HEK293 (cell line): Measurements from ENCODE around the gene HOOK1.
A peak's percentile ranks its signal among the peaks of the same experiment; 100 is the strongest.

Experiments
- GLIS2 ChIP-seq: fragments of 450-650 bp; formaldehyde crosslinking; IDR thresholded peaks from 2 replicates; pipeline ENCODE4 v1.5.1; 2016; ENCODE audit warnings: missing biosample characterization, missing genetic modification characterization
- HOXA7 ChIP-seq: sonication (generic); formaldehyde crosslinking; IDR thresholded peaks from 2 replicates; pipeline ENCODE4 v1.8.1; 2022; ENCODE audit warnings: missing genetic modification reagents, borderline replicate concordance
- PRDM1 ChIP-seq: fragments of 450-650 bp; formaldehyde crosslinking; IDR thresholded peaks from 2 replicates; pipeline ENCODE4; 2016; ENCODE audit warnings: missing biosample characterization, missing genetic modification characterization
- SETDB1 ChIP-seq: IDR thresholded peaks from one replicate; pipeline ENCODE4 v1.6.1; 2017; ENCODE audit warnings: mild to moderate bottlenecking, low read length, moderate library complexity, mixed read lengths; ENCODE audit not compliant: insufficient read length
- SP3 ChIP-seq: fragments of 450-650 bp; formaldehyde crosslinking; IDR thresholded peaks from 2 replicates; pipeline ENCODE4 v1.5.1; 2016; ENCODE audit warnings: missing biosample characterization, missing genetic modification characterization
- ZBTB1 ChIP-seq: fragments of 450-650 bp; formaldehyde crosslinking; IDR thresholded peaks from 2 replicates; pipeline ENCODE4 v1.5.1; 2016; ENCODE audit warnings: missing biosample characterization, missing genetic modification characterization
- ZEB2 ChIP-seq: fragments of 450-650 bp; formaldehyde crosslinking; IDR thresholded peaks from 2 replicates; pipeline ENCODE4 v1.5.1; 2016; ENCODE audit warnings: missing biosample characterization, missing genetic modification characterization
- ZFP41 ChIP-seq: fragments of 450-650 bp; formaldehyde crosslinking; IDR thresholded peaks from 2 replicates; pipeline ENCODE4 v1.5.1; 2016; ENCODE audit warnings: missing biosample characterization, missing genetic modification characterization, borderline replicate concordance
- ZFP69B ChIP-seq: fragments of 450-650 bp; formaldehyde crosslinking; IDR thresholded peaks from 2 replicates; pipeline ENCODE4 v1.5.1; 2016; ENCODE audit warnings: missing biosample characterization, missing genetic modification characterization
- ZNF132 ChIP-seq: fragments of 450-650 bp; formaldehyde crosslinking; IDR thresholded peaks from 2 replicates; pipeline ENCODE4 v1.5.1; 2017; ENCODE audit warnings: missing biosample characterization, missing genetic modification characterization, borderline replicate concordance
- ZNF184 ChIP-seq: fragments of 450-650 bp; IDR thresholded peaks from 2 replicates; pipeline ENCODE4 v1.5.1; 2018; ENCODE audit warnings: missing biosample characterization, mild to moderate bottlenecking, missing genetic modification characterization
- ZNF311 ChIP-seq: fragments of 450-650 bp; formaldehyde crosslinking; IDR thresholded peaks from 2 replicates; pipeline ENCODE4 v1.5.1; 2017; ENCODE audit warnings: missing biosample characterization, missing genetic modification characterization, borderline replicate concordance
- ZNF335 ChIP-seq: fragments of 450-650 bp; formaldehyde crosslinking; conservative IDR thresholded peaks from 2 replicates; pipeline ENCODE4 v1.5.1; 2016; ENCODE audit warnings: missing biosample characterization, missing genetic modification characterization
- ZNF350 ChIP-seq: fragments of 450-650 bp; formaldehyde crosslinking; IDR thresholded peaks from 2 replicates; pipeline ENCODE4 v1.5.0; 2017; ENCODE audit warnings: missing biosample characterization, mild to moderate bottlenecking, missing genetic modification characterization
- ZNF529 ChIP-seq: fragments of 450-650 bp; formaldehyde crosslinking; IDR thresholded peaks from 2 replicates; pipeline ENCODE4 v1.5.1; 2017; ENCODE audit warnings: missing genetic modification characterization, missing biosample characterization; ENCODE audit not compliant: insufficient replicate concordance
- ZNF548 ChIP-seq: fragments of 450-650 bp; formaldehyde crosslinking; IDR thresholded peaks from 2 replicates; pipeline ENCODE4 v1.5.1; 2016; ENCODE audit warnings: missing biosample characterization, missing genetic modification characterization
- ZNF585B ChIP-seq: fragments of 450-650 bp; formaldehyde crosslinking; IDR thresholded peaks from 2 replicates; pipeline ENCODE4 v1.5.1; 2016; ENCODE audit warnings: missing biosample characterization, missing genetic modification characterization
- ZNF600 ChIP-seq: fragments of 450-650 bp; formaldehyde crosslinking; IDR thresholded peaks from 2 replicates; pipeline ENCODE4 v1.5.1; 2016; ENCODE audit warnings: missing biosample characterization, missing genetic modification characterization
- ZNF791 ChIP-seq: fragments of 450-650 bp; formaldehyde crosslinking; IDR thresholded peaks from 2 replicates; pipeline ENCODE4 v1.5.1; 2016; ENCODE audit warnings: missing biosample characterization, missing genetic modification characterization
- TF ChIP-seq, protein P1 (sequence below): fragments of 450-650 bp; IDR thresholded peaks from 2 replicates; pipeline ENCODE4 v1.5.1; 2018; ENCODE audit warnings: missing biosample characterization, mild to moderate bottlenecking, missing genetic modification characterization
- TF ChIP-seq, protein P2 (sequence below): fragments of 450-650 bp; formaldehyde crosslinking; IDR thresholded peaks from 2 replicates; pipeline ENCODE4 v1.5.1; 2016; ENCODE audit warnings: missing biosample characterization, missing genetic modification characterization
- TF ChIP-seq, protein P3 (sequence below): fragments of 450-650 bp; formaldehyde crosslinking; IDR thresholded peaks from 2 replicates; pipeline ENCODE4 v1.5.1; 2016; ENCODE audit warnings: missing biosample characterization, missing genetic modification characterization
- TF ChIP-seq, protein P4 (sequence below): fragments of 450-650 bp; formaldehyde crosslinking; IDR thresholded peaks from 2 replicates; pipeline ENCODE4 v1.5.1; 2016; ENCODE audit warnings: missing biosample characterization, missing genetic modification characterization
- TF ChIP-seq, protein P5 (sequence below): sonication (generic); formaldehyde crosslinking; IDR thresholded peaks from 2 replicates; pipeline ENCODE4 v1.8.1; 2022; ENCODE audit warnings: mild to moderate bottlenecking, moderate library complexity, missing genetic modification reagents
- TF ChIP-seq, protein P6 (sequence below): fragments of 450-650 bp; formaldehyde crosslinking; IDR thresholded peaks from 2 replicates; pipeline ENCODE4 v1.5.1; 2016; ENCODE audit warnings: missing biosample characterization, missing genetic modification characterization

HOOK1 gene

DNA sequence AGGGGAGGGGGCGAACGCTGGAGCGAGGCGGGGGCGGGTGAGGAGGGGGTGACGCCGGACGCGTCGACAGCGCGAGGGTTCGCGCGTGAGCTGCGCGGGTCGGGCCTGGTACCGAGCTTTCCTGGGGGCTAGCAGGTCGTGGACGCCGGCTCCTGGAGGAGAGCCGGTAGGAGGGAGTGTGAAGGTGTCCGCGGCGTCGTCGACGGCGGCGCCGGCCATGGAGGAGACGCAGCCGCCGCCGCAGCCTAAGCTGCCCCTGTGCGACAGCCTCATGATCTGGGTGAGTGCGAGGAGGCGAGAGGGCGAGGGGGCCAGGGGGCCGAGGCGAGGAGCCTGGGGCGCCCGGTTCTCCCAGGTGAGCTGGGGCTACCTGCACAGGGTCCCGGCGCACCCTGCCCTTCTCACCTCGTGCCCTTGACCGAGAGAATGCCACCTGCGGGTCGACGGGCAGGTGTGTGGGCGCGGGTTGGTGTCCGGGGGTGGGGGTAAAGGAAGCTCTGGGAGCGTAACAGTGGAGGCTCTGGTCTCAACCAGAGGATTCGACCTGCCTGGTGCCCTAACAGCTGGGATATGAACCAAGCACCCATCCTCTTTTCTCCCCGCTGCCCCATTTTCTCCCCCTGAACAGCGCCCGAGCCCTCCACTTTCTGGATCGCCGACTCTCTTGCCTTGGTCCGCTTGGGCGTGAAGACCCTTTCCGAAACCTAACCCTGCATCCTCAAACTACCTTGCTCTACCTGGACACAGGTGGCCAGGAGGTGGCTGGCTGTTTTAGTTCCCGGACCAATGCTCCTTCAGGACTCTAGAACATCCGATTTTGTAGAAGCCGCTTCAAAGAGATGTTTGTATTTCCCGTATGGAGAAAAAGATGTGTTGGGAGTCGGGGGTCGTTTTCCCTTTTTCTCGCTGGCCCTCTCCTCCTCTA is at the start of gene HOOK1 (continued):
- TF ChIP-seq SETDB1 (no peak), PRDM1 (no peak), ZNF184 (tag by site-specific recombination) (no peak), ZBTB1 (tag by site-specific recombination) (no peak), ZNF350 (tag by site-specific recombination) (no peak), ZNF600 (peak; percentile 68), GLIS2 (tag by site-specific recombination) (peak; percentile 33; the same call in 1 of the 2 replicates), SP3 (tag by site-specific recombination) (no peak), ZFP41 (tag by site-specific recombination) (no peak), HOXA7 (CRISPR knock-in tag) (no peak), ZNF132 (tag by site-specific recombination) (no peak), ZNF548 (tag by site-specific recombination) (no peak), ZEB2 (tag by site-specific recombination) (peak; percentile 75; the same call in 1 of the 2 replicates), ZNF585B (no peak), ZNF311 (tag by site-specific recombination) (no peak), ZNF335 (tag by site-specific recombination) (peak; percentile 63), ZNF791 (tag by site-specific recombination) (no peak), ZFP69B (tag by site-specific recombination) (0 out of 2 replicates have a peak, but pooled peaks have one; percentile 33), ZNF529 (tag by site-specific recombination) (no peak)
- TF ChIP-seq, protein P1, sequence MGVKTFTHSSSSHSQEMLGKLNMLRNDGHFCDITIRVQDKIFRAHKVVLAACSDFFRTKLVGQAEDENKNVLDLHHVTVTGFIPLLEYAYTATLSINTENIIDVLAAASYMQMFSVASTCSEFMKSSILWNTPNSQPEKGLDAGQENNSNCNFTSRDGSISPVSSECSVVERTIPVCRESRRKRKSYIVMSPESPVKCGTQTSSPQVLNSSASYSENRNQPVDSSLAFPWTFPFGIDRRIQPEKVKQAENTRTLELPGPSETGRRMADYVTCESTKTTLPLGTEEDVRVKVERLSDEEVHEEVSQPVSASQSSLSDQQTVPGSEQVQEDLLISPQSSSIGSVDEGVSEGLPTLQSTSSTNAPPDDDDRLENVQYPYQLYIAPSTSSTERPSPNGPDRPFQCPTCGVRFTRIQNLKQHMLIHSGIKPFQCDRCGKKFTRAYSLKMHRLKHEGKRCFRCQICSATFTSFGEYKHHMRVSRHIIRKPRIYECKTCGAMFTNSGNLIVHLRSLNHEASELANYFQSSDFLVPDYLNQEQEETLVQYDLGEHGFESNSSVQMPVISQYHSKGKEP = no peak
- TF ChIP-seq, protein P2, sequence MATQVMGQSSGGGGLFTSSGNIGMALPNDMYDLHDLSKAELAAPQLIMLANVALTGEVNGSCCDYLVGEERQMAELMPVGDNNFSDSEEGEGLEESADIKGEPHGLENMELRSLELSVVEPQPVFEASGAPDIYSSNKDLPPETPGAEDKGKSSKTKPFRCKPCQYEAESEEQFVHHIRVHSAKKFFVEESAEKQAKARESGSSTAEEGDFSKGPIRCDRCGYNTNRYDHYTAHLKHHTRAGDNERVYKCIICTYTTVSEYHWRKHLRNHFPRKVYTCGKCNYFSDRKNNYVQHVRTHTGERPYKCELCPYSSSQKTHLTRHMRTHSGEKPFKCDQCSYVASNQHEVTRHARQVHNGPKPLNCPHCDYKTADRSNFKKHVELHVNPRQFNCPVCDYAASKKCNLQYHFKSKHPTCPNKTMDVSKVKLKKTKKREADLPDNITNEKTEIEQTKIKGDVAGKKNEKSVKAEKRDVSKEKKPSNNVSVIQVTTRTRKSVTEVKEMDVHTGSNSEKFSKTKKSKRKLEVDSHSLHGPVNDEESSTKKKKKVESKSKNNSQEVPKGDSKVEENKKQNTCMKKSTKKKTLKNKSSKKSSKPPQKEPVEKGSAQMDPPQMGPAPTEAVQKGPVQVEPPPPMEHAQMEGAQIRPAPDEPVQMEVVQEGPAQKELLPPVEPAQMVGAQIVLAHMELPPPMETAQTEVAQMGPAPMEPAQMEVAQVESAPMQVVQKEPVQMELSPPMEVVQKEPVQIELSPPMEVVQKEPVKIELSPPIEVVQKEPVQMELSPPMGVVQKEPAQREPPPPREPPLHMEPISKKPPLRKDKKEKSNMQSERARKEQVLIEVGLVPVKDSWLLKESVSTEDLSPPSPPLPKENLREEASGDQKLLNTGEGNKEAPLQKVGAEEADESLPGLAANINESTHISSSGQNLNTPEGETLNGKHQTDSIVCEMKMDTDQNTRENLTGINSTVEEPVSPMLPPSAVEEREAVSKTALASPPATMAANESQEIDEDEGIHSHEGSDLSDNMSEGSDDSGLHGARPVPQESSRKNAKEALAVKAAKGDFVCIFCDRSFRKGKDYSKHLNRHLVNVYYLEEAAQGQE (tag by site-specific recombination) = no peak
- TF ChIP-seq, protein P3, sequence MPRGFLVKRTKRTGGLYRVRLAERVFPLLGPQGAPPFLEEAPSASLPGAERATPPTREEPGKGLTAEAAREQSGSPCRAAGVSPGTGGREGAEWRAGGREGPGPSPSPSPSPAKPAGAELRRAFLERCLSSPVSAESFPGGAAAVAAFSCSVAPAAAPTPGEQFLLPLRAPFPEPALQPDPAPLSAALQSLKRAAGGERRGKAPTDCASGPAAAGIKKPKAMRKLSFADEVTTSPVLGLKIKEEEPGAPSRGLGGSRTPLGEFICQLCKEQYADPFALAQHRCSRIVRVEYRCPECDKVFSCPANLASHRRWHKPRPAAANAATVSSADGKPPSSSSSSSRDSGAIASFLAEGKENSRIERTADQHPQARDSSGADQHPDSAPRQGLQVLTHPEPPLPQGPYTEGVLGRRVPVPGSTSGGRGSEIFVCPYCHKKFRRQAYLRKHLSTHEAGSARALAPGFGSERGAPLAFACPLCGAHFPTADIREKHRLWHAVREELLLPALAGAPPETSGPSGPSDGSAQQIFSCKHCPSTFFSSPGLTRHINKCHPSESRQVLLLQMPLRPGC (tag by site-specific recombination) = peak; percentile 52; the same call in 1 of the 2 replicates
- TF ChIP-seq, protein P4, sequence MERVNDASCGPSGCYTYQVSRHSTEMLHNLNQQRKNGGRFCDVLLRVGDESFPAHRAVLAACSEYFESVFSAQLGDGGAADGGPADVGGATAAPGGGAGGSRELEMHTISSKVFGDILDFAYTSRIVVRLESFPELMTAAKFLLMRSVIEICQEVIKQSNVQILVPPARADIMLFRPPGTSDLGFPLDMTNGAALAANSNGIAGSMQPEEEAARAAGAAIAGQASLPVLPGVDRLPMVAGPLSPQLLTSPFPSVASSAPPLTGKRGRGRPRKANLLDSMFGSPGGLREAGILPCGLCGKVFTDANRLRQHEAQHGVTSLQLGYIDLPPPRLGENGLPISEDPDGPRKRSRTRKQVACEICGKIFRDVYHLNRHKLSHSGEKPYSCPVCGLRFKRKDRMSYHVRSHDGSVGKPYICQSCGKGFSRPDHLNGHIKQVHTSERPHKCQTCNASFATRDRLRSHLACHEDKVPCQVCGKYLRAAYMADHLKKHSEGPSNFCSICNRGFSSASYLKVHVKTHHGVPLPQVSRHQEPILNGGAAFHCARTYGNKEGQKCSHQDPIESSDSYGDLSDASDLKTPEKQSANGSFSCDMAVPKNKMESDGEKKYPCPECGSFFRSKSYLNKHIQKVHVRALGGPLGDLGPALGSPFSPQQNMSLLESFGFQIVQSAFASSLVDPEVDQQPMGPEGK (tag by site-specific recombination) = peak; percentile 74; the same call in 1 of the 2 replicates
- TF ChIP-seq, protein P5, sequence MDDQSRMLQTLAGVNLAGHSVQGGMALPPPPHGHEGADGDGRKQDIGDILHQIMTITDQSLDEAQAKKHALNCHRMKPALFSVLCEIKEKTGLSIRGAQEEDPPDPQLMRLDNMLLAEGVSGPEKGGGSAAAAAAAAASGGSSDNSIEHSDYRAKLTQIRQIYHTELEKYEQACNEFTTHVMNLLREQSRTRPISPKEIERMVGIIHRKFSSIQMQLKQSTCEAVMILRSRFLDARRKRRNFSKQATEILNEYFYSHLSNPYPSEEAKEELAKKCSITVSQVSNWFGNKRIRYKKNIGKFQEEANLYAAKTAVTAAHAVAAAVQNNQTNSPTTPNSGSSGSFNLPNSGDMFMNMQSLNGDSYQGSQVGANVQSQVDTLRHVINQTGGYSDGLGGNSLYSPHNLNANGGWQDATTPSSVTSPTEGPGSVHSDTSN = peak; percentile 76
- TF ChIP-seq, protein P6, sequence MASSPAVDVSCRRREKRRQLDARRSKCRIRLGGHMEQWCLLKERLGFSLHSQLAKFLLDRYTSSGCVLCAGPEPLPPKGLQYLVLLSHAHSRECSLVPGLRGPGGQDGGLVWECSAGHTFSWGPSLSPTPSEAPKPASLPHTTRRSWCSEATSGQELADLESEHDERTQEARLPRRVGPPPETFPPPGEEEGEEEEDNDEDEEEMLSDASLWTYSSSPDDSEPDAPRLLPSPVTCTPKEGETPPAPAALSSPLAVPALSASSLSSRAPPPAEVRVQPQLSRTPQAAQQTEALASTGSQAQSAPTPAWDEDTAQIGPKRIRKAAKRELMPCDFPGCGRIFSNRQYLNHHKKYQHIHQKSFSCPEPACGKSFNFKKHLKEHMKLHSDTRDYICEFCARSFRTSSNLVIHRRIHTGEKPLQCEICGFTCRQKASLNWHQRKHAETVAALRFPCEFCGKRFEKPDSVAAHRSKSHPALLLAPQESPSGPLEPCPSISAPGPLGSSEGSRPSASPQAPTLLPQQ (tag by site-specific recombination) = peak; percentile 42; the same call in 1 of the 2 replicates
